Stimulated activated naive CD8-positive, alpha-beta T cell treated with anti-CD3 and anti-CD28 coated beads, Interleukin-15, Interleukin-2, amounts not matched to agents 100 U/mL and 50 U/mL, for 24 hours (primary cell): ENCODE measurements around the gene SCNN1B.
"Not testable (repeated sequence)": the region's sequence is repeated elsewhere in the genome, so short reads cannot be mapped to it uniquely, and the experiment has no call there.

Experiments used
- ATAC-seq: fragments of 150-1000 bp; cut with Tn5 transposase; one replicate; pipeline ENCODE4 v1.10.0; 2021
- DNase-seq: peaks from one replicate; pipeline ENCODE4 v3.0.0; 2021

SCNN1B gene

GRCh38 chr16:23355106-23355670, 53.1 kb downstream of the SCNN1B start:
- DNase-seq (no peak), ATAC-seq (no peak)

- ATAC-seq, result no peak
- DNase-seq, result no peak
Observed at GRCh38 chr16:23356941-23357340, 54.8 kb downstream of the SCNN1B start.

GRCh38 chr16:23357761-23358290, 55.7 kb downstream of the SCNN1B start:
- DNase-seq (no peak), ATAC-seq (peak; percentile 14)

- DNase-seq, result no peak
- no peak for ATAC-seq
Observed at GRCh38 chr16:23359092-23359760, 57.1 kb downstream of the SCNN1B start.

GRCh38 chr16:23362460-23363317, 60.6 kb downstream of the SCNN1B start:
- ATAC-seq, result no peak
- DNase-seq, result no peak

- DNase-seq, result no peak
- peak; percentile 14 for ATAC-seq
Observed at GRCh38 chr16:23365602-23366240, 63.6 kb downstream of the SCNN1B start.

- not testable (repeated sequence) for ATAC-seq, DNase-seq
Observed at GRCh38 chr16:23366341-23366740, 64.2 kb downstream of the SCNN1B start.

GRCh38 chr16:23367564-23367963, 65.5 kb downstream of the SCNN1B start:
- ATAC-seq, result no peak
- no peak for DNase-seq

- DNase-seq (no peak), ATAC-seq (no peak)
Observed at GRCh38 chr16:23367988-23368387, 65.9 kb downstream of the SCNN1B start.

- no peak for ATAC-seq
- no peak for DNase-seq
Observed at GRCh38 chr16:23368469-23368868, 66.4 kb downstream of the SCNN1B start.

GRCh38 chr16:23369416-23369815, 67.3 kb downstream of the SCNN1B start:
- DNase-seq (no peak), ATAC-seq (no peak)

GRCh38 chr16:23371368-23371767, 69.3 kb downstream of the SCNN1B start:
- DNase-seq, result no peak
- no peak for ATAC-seq

GRCh38 chr16:23373436-23374219, 71.5 kb downstream of the SCNN1B start:
- no peak for ATAC-seq
- no peak for DNase-seq

GRCh38 chr16:23374721-23375510, 72.8 kb downstream of the SCNN1B start:
- ATAC-seq (no peak), DNase-seq (no peak)

- DNase-seq (no peak), ATAC-seq (no peak)
Observed at GRCh38 chr16:23375643-23376042, 73.5 kb downstream of the SCNN1B start.

GRCh38 chr16:23377071-23377931, 75.2 kb downstream of the SCNN1B start:
- no peak for DNase-seq
- ATAC-seq, result no peak

- no peak for DNase-seq
- ATAC-seq, result no peak
Observed at GRCh38 chr16:23378256-23378655, 76.2 kb downstream of the SCNN1B start.

GRCh38 chr16:23378921-23379320, 76.8 kb downstream of the SCNN1B start:
- no peak for ATAC-seq
- no peak for DNase-seq

GRCh38 chr16:23379707-23380106, 77.6 kb downstream of the SCNN1B start:
- no peak for ATAC-seq
- DNase-seq, result no peak

GRCh38 chr16:23380501-23380951, 78.4 kb downstream of the SCNN1B start:
- ATAC-seq (no peak), DNase-seq (no peak)
